HG02763 (cell line): ENCODE results near the gene VPS16.

Experiments used
- ATAC-seq: cut with Tn5 transposase; IDR thresholded peaks from one replicate; pipeline ENCODE4 v1.9.1; 2021; ENCODE audit warnings: mild to moderate bottlenecking, moderate library complexity; ENCODE audit not compliant: unreplicated experiment

The VPS16 gene

GRCh38 chr20:2867081-2867864, 26.7 kb downstream of the VPS16 start:
- ATAC-seq: no peak

DNA sequence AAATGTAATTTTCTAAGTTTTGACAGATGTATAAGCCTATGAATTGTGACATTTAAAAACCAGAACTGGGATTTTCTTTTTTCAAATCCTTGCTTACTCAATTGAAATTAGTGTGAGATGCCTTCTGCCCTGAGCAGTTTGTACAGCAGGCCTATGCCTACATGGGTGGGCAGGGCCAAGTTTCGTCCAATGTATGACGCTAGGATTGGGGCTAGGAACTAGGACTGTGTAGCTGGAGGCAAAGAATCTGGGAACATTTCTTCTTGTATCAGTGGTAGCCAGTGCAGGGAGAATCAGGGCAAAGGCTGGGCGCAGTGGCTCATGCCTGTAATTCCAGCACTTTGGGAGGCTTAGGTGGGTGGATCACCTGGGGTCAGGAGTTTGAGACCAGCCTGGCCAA, 28.8 kb downstream of the VPS16 start:
- ATAC-seq: no peak

DNA sequence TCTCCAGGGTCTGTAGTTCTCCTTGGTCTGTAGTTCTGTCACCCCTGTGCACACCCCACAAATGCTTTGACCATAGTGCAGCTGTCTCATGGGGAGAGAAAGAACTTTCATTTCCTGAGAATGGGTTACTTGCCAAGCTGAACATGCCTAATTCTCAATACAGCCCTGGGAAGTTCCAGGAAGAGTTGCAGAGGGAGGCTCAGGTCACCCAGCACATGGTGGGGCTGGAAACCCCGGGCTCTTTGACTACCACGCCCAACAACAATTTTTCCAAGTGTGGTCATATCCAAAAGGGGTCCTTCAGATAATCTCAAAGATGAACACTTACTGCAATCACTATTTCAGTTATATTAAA, 30.5 kb downstream of the VPS16 start:
- no peak for ATAC-seq

GRCh38 chr20:2871661-2872458, 31.3 kb downstream of the VPS16 start:
- ATAC-seq: no peak

- peak; percentile 29 for ATAC-seq
Measured at GRCh38 chr20:2872459-2873009, 32.0 kb downstream of the VPS16 start.

GRCh38 chr20:2873010-2873746, 32.6 kb downstream of the VPS16 start, which contains the start of gene PTPRA:
PTPRA (plus strand) TSS chr20:2873481; CDS start chr20:2964278, 90,797 bp downstream.
- ATAC-seq: peak; percentile 92

- peak; percentile 39 for ATAC-seq
Measured at GRCh38 chr20:2873747-2874041, 33.1 kb downstream of the VPS16 start.

GRCh38 chr20:2874456-2874855, 33.9 kb downstream of the VPS16 start:
- no peak for ATAC-seq

GRCh38 chr20:2875690-2876203, 35.2 kb downstream of the VPS16 start:
- ATAC-seq: no peak

DNA sequence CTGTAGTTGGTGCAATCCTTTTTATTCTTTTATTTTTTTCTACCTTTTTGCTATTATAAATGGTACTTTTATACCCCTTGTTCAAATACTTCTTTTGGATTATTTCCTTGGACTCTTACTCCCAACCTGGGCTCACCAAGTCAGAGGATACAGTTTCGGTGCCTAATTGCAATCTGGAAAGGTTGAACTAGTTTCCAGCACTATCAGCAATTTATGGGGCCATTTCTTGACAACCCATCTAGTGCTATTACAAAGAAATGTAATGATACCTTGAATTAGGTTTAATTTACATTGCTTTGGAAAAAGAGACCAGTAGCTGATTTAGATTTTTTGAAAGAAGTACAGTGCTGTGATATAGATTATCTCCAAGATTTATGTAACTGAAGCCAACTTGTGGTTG, 38.0 kb downstream of the VPS16 start:
- ATAC-seq: no peak

DNA sequence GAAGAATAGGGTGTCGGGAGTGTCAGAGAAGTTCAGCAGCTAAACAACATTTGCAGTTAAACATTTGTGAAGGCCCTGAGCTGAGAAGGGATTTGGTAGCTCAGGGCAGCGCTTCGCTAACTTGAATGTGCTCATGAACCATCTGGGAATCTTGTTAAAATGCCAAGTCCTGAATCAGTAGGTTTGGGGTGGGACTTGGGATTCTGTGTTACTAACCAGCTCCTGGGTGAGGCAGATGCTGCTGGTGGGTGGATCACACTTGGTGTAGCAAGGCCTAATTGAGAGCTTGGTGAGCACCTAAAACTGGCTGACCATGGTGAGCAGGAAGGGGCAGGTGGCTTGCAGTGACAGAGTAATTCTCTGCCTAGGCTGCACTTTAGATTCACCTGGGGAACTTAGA, 38.6 kb downstream of the VPS16 start:
- ATAC-seq: no peak

DNA sequence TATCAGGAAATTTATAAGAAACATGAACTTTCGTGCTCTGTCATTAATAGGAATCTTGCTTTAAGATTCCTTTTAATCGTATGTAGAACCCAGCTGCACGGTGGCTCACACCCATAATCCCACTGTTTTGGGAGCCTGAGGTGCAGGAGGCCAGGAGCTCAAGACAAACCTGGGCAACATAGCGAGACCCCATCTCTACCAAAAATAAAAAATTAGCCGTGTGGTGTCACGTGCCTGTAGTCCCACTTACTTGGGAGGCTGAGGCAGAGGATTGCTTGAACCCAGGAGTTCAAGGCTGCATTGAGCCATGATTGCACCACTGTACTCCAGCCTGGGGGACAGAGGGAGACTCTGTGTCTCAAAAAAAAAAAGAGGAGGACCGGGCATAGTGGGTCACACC, 40.1 kb downstream of the VPS16 start:
- ATAC-seq: no peak

DNA sequence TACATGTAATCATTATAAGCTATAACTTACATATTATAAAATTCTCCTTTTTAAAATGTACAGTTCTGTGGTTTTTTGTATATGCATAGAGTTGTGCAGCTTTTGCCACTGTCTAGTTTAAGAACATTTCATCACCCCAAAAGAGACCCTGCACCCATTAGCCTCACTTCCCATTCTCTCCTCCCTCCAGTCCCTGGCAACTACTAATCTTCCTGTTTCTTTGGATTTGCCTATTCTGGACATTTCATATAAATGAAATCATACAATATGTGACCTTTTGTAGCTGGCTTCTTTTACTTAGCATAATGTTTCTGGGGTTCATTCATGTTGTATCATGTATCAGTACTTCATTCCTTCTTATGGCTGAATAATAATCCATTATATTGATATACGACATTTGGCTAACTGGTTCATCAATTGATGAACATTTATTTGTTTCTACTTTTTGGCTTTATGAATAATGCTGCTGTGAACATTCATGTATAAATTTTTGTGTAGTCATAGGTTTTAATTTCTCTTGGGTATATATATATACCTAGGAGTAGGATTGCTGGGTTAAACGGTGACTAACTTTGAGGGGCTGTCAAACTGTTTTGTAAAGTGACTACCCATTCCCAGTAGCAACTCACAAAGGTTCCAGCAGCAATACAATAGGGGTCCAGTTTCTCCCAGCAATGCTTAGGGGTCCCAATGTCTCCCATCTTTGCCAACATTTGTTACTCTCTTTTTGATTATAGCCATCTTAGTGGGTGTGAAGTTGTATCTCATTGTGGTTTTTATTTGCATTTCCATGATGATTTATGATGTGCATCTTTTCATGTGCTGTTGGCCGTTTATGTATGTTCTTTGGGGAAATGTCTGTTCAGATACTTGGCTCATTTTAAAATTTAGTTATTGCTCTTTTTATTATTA, 43.4 kb downstream of the VPS16 start:
- ATAC-seq: no peak

DNA sequence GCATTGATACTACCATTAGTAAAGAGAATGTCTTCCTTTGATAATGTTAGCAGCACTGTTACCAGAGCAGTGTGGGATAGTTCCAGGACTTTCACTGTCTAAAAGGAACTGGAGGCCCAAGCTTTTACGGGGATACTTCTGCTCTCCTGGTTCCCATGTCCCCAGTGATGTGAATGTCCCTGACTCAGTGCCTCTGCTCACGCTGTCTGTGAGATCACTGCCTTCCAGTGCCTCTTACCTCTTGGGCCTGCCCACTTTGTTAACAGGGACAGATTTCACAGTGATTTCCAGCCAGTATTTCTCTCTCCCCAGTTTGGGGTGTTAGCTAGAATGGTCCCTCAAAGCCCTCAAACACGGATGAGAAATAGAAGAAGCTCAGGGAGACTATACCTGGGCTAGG, 47.2 kb downstream of the VPS16 start:
- no peak for ATAC-seq

DNA sequence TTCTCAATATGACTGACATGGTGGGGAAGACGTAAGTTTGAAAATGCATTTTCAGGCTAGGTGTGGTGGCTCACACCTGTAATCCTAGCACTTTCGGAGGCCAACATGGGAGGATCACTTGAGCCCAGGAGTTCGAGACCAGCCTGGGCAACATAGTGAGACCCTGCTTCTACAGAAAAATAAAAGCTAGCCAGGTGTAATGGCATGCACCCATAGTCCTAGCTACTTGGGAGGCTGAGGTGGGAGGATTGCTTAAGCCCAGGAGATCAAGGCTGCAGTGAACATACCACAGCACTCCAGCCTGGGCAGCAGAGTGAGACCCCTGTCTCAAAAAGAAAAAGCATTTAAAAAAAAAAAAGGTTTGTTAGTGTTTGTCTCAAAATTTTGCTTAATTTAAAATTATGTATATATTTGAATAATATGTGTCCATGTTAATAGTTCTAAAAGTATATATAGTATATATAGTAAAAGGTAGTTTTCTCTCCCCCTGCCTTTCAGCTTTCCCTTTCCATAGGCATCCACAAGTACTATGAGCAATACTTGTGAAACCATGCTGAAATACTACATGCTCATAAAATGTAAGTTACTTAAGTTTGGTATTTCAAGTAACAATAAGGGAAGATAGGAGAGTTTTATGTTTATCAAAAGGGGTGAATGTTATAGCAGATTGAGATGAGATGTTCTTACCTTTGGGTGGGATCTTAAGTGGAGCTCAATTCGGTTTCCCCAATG, 47.8 kb downstream of the VPS16 start:
- ATAC-seq: no peak

- ATAC-seq: no peak
Measured at GRCh38 chr20:2889209-2889608, 48.7 kb downstream of the VPS16 start.

- no peak for ATAC-seq
Measured at GRCh38 chr20:2889797-2890196, 49.3 kb downstream of the VPS16 start.

GRCh38 chr20:2890742-2891141, 50.2 kb downstream of the VPS16 start:
- ATAC-seq: no peak

GRCh38 chr20:2891343-2891742, 50.8 kb downstream of the VPS16 start:
- no peak for ATAC-seq

GRCh38 chr20:2892376-2892775, 51.8 kb downstream of the VPS16 start:
- ATAC-seq: no peak
